Neural progenitor cell (in vitro differentiated cells): ENCODE measurements around the gene FAT1.

Experiments used
- CTCF ChIP-seq: fragments of 200-600 bp; sonication (generic); IDR thresholded peaks from 2 replicates; pipeline ENCODE4 v1.5.1; 2017; ENCODE audit warnings: antibody characterized with exemption, mild to moderate bottlenecking
- EZH2 ChIP-seq: fragments of 200-600 bp; sonication (generic); IDR thresholded peaks from 2 replicates; pipeline ENCODE4 v1.6.1; 2017; ENCODE audit warnings: antibody characterized with exemption, mild to moderate bottlenecking, moderate library complexity
- EZH2phosphoT487 ChIP-seq: fragments of 200-600 bp; sonication (generic); IDR thresholded peaks from 2 replicates; pipeline ENCODE4 v1.6.1; 2017; ENCODE audit warnings: antibody characterized with exemption

DNA sequence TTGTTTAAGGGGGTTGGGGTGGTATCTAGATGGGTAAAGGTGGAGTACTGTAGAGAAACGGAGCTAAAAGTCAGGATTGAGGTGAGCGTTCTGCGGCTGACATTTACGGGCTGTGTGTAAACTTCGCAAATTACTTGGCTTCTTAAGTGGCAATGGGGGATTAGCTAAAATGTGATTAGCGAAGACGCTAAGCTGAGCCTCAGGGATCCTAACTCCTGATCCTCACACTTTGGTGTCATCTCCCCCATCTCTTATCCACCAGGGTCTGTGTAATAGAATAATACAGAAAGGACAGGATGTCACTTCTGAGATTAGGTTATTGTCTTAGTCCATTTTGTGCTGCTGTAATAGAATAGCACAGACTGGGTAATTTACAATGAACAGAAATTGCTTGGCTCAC, 10.6 kb upstream of the FAT1 start:
- TF ChIP-seq CTCF = no peak
- no peak for TF ChIP-seq EZH2
- no peak for TF ChIP-seq EZH2phosphoT487
